ENCODE measurements around the gene MTMR6. TPM values are rescaled to one million over a fixed set of nuclear protein-coding genes. Genes with fewer than 3 reads are reported as not detected.

MTMR6 gene
- total RNA-seq, 2 donors from 2014 or later: 6.3 to 7.7 TPM

DNA sequence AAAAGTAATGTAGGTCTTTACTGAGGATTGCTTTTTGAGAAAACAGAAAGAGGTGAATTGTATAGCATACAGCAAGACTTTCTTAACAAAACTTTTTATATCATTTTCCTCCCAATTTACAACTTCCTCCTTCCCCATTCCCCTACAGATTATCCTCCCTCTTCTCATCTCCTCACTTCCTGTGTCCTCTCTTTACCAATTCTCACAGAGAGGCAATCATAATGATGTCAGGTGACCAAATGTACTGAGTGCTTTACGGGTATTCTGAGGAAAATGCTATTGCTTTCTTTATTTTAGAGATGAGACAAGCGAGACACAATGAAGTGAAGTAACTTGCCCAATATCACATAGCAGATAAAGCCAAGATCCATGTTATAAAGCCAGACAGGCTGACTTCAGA lies 1.7 kb upstream of the MTMR6 start:
- H3K4me1 ChIP-seq (ENCODE audit: control insufficient read depth, insufficient read depth, low read length): no peaks in the 10 kb centered on the region
- no peak for DNase-seq
- H3K27me3 Mint-ChIP-seq (ENCODE audit: insufficient read depth): peaks cover 11% of the 10 kb centered on the region

DNA sequence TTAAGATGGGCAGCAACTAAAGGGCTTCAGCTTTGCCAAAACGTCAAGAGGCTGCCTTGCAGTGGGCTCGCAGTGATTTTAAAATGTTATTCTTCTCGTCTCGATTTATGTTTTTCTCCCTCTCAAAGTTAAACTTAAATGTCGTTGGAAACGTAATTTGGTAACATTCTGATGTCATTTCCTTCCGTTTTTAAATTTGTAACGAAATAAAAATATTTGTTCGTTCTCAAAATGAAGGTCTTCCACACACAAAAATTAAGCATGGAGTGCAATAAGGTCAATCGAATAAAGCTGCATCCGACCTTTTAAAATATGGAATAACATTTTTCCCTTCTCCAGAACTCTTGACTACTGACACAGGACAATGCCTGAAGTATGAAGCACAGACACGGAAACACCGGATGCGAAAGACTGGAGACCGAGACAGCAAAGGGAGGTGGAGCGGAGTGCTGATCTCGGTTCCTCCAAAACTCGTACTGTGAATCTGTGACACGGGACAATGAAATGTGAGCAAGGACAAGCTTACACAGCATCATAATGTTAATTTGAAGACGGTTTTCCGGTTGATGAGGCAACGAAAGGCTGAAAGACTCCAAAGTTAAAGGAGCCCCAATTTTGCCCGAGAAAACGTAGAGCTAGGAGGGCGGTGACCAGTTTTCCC lies 850 bp downstream of the MTMR6 start:
- Histone ChIP-seq H3K27me3 (ENCODE audit: control insufficient read depth, insufficient read depth, low read length, poor library complexity, severe bottlenecking) (peaks cover 13% of the 10 kb centered on the region), H3K9ac (ENCODE audit: extremely low read depth, low read length, poor library complexity, severe bottlenecking) (peak overlapping the region; percentile 72), H3K36me3 (ENCODE audit: control insufficient read depth, insufficient read depth, low read length) (no peaks in the 10 kb centered on the region), H3K9me3 (ENCODE audit: control insufficient read depth, low read length) (no peaks in the 10 kb centered on the region), H3K4me3 (ENCODE audit: low read length) (peak overlapping the region; percentile 100), H3K4me1 (ENCODE audit: control insufficient read depth, insufficient read depth, low read length) (peaks cover 4% of the 10 kb centered on the region), H3K27ac (ENCODE audit: low read depth, low read length) (peak overlapping the region; percentile 83)
- Mint-ChIP-seq H3K27ac (peak overlapping the region; percentile 52), H3K9me3 (no peaks in the 10 kb centered on the region), H3K4me3 (peak overlapping the region; percentile 74), H3K27me3 (ENCODE audit: insufficient read depth) (peaks cover 11% of the 10 kb centered on the region), H3K36me3 (ENCODE audit: low read depth) (peaks cover 2% of the 10 kb centered on the region), H3K4me1 (peaks cover 9% of the 10 kb centered on the region)
- TF ChIP-seq, protein P1, sequence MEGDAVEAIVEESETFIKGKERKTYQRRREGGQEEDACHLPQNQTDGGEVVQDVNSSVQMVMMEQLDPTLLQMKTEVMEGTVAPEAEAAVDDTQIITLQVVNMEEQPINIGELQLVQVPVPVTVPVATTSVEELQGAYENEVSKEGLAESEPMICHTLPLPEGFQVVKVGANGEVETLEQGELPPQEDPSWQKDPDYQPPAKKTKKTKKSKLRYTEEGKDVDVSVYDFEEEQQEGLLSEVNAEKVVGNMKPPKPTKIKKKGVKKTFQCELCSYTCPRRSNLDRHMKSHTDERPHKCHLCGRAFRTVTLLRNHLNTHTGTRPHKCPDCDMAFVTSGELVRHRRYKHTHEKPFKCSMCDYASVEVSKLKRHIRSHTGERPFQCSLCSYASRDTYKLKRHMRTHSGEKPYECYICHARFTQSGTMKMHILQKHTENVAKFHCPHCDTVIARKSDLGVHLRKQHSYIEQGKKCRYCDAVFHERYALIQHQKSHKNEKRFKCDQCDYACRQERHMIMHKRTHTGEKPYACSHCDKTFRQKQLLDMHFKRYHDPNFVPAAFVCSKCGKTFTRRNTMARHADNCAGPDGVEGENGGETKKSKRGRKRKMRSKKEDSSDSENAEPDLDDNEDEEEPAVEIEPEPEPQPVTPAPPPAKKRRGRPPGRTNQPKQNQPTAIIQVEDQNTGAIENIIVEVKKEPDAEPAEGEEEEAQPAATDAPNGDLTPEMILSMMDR (conservative IDR thresholded peaks at IDR 0.05): no peak
- DNase-seq: peak; percentile 55
- 18 to 19% methylated on average over 19 to 25 of the region's 25 CpGs for WGBS, 2 experiments (ENCODE audit: insufficient coverage in 1 of 2, insufficient read length in 1 of 2)

More for the DNA sequence above, 1.7 kb upstream of the MTMR6 start:
- Histone ChIP-seq H3K36me3 (ENCODE audit: control insufficient read depth, insufficient read depth, low read length) (no peaks in the 10 kb centered on the region), H3K9me3 (ENCODE audit: control insufficient read depth, low read length) (no peaks in the 10 kb centered on the region), H3K4me3 (ENCODE audit: low read length) (no peak overlapping the region), H3K9ac (ENCODE audit: extremely low read depth, low read length, poor library complexity, severe bottlenecking) (no peak overlapping the region), H3K27me3 (ENCODE audit: control insufficient read depth, insufficient read depth, low read length, poor library complexity, severe bottlenecking) (peaks cover 13% of the 10 kb centered on the region), H3K27ac (ENCODE audit: low read depth, low read length) (no peak overlapping the region)
- Mint-ChIP-seq H3K27ac (no peak overlapping the region), H3K9me3 (no peaks in the 10 kb centered on the region), H3K36me3 (ENCODE audit: low read depth) (no peaks in the 10 kb centered on the region), H3K4me3 (no peak overlapping the region), H3K4me1 (peaks cover 4% of the 10 kb centered on the region)
- TF ChIP-seq, protein P1 (conservative IDR thresholded peaks at IDR 0.05): no peak
- WGBS, 2 experiments (ENCODE audit: insufficient coverage in 1 of 2, insufficient read length in 1 of 2): 85 to 95% methylated on average over 2 of the region's 2 CpGs

DNA sequence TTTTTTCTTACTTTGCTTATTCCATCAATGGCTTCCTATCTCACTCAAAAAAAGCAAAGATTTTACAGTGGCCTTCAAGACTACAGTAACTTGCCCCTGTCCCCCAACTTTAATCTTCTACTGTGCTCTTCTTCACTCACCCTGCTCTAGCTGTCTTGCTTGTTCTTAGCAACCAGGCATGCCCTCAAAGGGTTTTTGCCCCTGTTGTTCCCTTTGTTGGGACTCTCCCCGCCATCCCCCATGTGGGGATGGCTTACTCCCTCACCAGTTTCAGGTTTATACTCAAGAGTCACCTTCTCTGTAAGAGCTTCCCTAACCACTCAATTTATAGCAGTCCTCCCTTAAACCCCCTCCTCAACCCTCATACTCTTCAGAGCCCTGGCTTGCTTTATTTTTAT lies 5.4 kb downstream of the MTMR6 start:
- WGBS, 2 experiments (ENCODE audit: insufficient coverage in 1 of 2, insufficient read length in 1 of 2): 94% methylated on average over 1 of the region's 1 CpG; no CpG with 5 or more reads in 1 of the 2 experiments

More for the DNA sequence above, 5.4 kb downstream of the MTMR6 start:
- no peak overlapping the region for H3K27ac ChIP-seq (ENCODE audit: low read depth, low read length)
- no peak overlapping the region for H3K4me3 ChIP-seq (ENCODE audit: low read length)
- no peaks in the 10 kb centered on the region for H3K36me3 ChIP-seq (ENCODE audit: control insufficient read depth, insufficient read depth, low read length)
- Mint-ChIP-seq H3K36me3 (ENCODE audit: low read depth) (peaks cover 2% of the 10 kb centered on the region), H3K27me3 (ENCODE audit: insufficient read depth) (no peaks in the 10 kb centered on the region), H3K9me3 (no peaks in the 10 kb centered on the region), H3K4me3 (no peak overlapping the region), H3K27ac (peak overlapping the region; percentile 16), H3K4me1 (peaks cover 18% of the 10 kb centered on the region)
- H3K9me3 ChIP-seq (ENCODE audit: control insufficient read depth, low read length): no peaks in the 10 kb centered on the region
- H3K9ac ChIP-seq (ENCODE audit: extremely low read depth, low read length, poor library complexity, severe bottlenecking): no peak overlapping the region
- DNase-seq: no peak
- no peaks in the 10 kb centered on the region for H3K27me3 ChIP-seq (ENCODE audit: control insufficient read depth, insufficient read depth, low read length, poor library complexity, severe bottlenecking)
- H3K4me1 ChIP-seq (ENCODE audit: control insufficient read depth, insufficient read depth, low read length): peaks cover 13% of the 10 kb centered on the region
- TF ChIP-seq, protein P1 (conservative IDR thresholded peaks at IDR 0.05): no peak
